Adrenal gland (tissue), 12 donors: ENCODE data around the gene CRIP3. TPM values are rescaled to one million over a fixed set of nuclear protein-coding genes. Genes with fewer than 3 reads are reported as not detected.

Experiments used
- DNase-seq, 7 donors: peaks; one replicate each; pipeline ENCODE4 v3.0.0-alpha.2; 2019 to 2020
- H3K27ac ChIP-seq, 5 donors: fragments of 200-600 bp; sonication (generic) in 4 of 5; 1 replicate in 3 of 5; 2 replicates in 2 of 5; pipeline versions ENCODE4 v1.5.1 to v1.8.0; 2016 to 2020; ENCODE audit warnings: mild to moderate bottlenecking in 1 of 5
- H3K27me3 ChIP-seq: fragments of 200-600 bp; 2 replicates; pipeline ENCODE4 v1.8.0; 2021
- H3K36me3 ChIP-seq, 2 donors: fragments of 200-600 bp; replicated peaks in 1 of 2; 1 replicate in 1 of 2; 2 replicates in 1 of 2; pipeline versions ENCODE4 v1.5.1 to v1.8.0; 2018 to 2022
- H3K4me1 ChIP-seq, 2 donors: fragments of 200-600 bp; replicated peaks in 1 of 2; 1 replicate in 1 of 2; 2 replicates in 1 of 2; pipeline versions ENCODE4 v1.5.1 to v1.8.0; 2018 to 2021
- H3K4me3 ChIP-seq, 4 donors: fragments of 200-600 bp; sonication (generic) in 3 of 4; one replicate each; pipeline ENCODE4 v1.5.1; 2016 to 2018
- H3K9me3 ChIP-seq, 3 donors: fragments of 200-600 bp; sonication (generic) in 1 of 3; replicated peaks in 1 of 3; 1 replicate in 2 of 3; 2 replicates in 1 of 3; pipeline versions ENCODE4 v1.5.1 to v1.8.0; 2016 to 2021
- CTCF ChIP-seq, 6 experiments: fragments of 450-650 bp in 4 of 6; fragments of 200-600 bp in 2 of 6; sonication (generic) in 1 of 6; IDR thresholded peaks; 1 replicate in 5 of 6; 2 replicates in 1 of 6; pipeline versions ENCODE4 v1.5.1 to v1.8.0; 2016 to 2021; ENCODE audit warnings: antibody characterized with exemption in 6 of 6, mild to moderate bottlenecking in 2 of 6, moderate library complexity in 1 of 6
- POLR2A ChIP-seq, 2 donors: fragments of 450-650 bp; IDR thresholded peaks; one replicate each; pipeline ENCODE4 v1.6.1; 2017; ENCODE audit warnings: antibody characterized with exemption in 2 of 2, mild to moderate bottlenecking in 2 of 2, moderate library complexity in 1 of 2
- WGBS, 4 donors: extraction: QIAGEN DNeasy Blood & Tissue Kit in 2 of 4; methylation state at CpG; one replicate each; pipeline versions ENCODE4 v1.1.5 to v1.1.7; 2013 to 2017; 5-methylcytosine and 5-hydroxymethylcytosine counted together
- intact Hi-C, 2 donors: fragments of 100-400 bp; cut with DNase I; formaldehyde crosslinking; loops; one replicate each; pipeline versions ENCODE4 v1.14.1 to v1.15.0; 2022 to 2023
- polyA plus RNA-seq, 3 donors: library from polyadenylated mRNA; stranded (reverse); fragments of 200-250 nt in 2 of 3; fragments of 350-450 nt in 1 of 3; fragmentation: Illumina TruSeq in 1 of 3; extraction: RNeasy Lipid Tissue Mini Kit (QIAGEN cat#74804) in 1 of 3; gene quantifications; one replicate each; pipeline ENCODE4 v1.2.3, GENCODE V29; 2013 to 2014
- total RNA-seq, 9 donors: library from RNA; depleted of rRNA in 4 of 9; stranded (reverse); fragments of >200 nt in 4 of 9; fragments of 120-200 nt in 1 of 9; fragmentation: NEBNext Ultra II Directional in 1 of 9; extraction: Animal tissue kit (Norgen Biotek cat#: 25700) in 1 of 9; gene quantifications; one replicate each; pipeline versions ENCODE4 v1.1.0 to v1.2.4, GENCODE V29; 2013 to 2023
- donor health status: healthy with polysubstance abuse.
- donor health status: Bipolar disorder and iron deficiency.
- donor health status: DM: yes; HTN: yes; CAD: no.
- donor health status: DM: no; HTN: no; CAD: no.
- donor health status: DM: no; HTN: no; CAD: no.
- donor health status: DM: yes; HTN: yes; CAD: no.

CRIP3 gene
- total and polyA plus RNA-seq, 12 donors, result 0.44 to 8.9 (median 1.5) TPM; not detected in 6

- intact Hi-C loops, result no loop called here
- WGBS, 4 donors, result 60 to 82% (median 72%) methylated on average over 3 of the region's 3 CpGs
These were observed 3.0 kb upstream of the CRIP3 start for GRCh38 chr6:43311666-43312065.

GRCh38 chr6:43310624-43311023 lies 2.0 kb upstream of the CRIP3 start:
- H3K9me3 ChIP-seq, result no peaks in the 10 kb centered on the region
- no peaks in the 10 kb centered on the region for H3K36me3 ChIP-seq
- no peak overlapping the region for H3K4me3 ChIP-seq
- intact Hi-C loops, result no loop called here
- H3K27me3 ChIP-seq, result no peaks in the 10 kb centered on the region
- H3K27ac ChIP-seq, result no peak overlapping the region
- TF ChIP-seq CTCF (IDR thresholded peaks at IDR 0.05) (no peak), POLR2A (IDR thresholded peaks at IDR 0.05) (no peak)
- no peak for DNase-seq
- peaks cover 0 to 6% of the 10 kb centered on the region in 2 donors for H3K4me1 ChIP-seq

More at GRCh38 chr6:43311666-43312065, 3.0 kb upstream of the CRIP3 start:
- DNase-seq, result no peak
- H3K9me3 ChIP-seq, result no peaks in the 10 kb centered on the region
- H3K27ac ChIP-seq, result no peak overlapping the region
- TF ChIP-seq CTCF (IDR thresholded peaks at IDR 0.05), result no peak
- no peak for TF ChIP-seq POLR2A (IDR thresholded peaks at IDR 0.05)
- H3K4me1 ChIP-seq, result peaks cover 0 to 6% of the 10 kb centered on the region in 2 donors
- no peak overlapping the region for H3K4me3 ChIP-seq
- no peaks in the 10 kb centered on the region for H3K36me3 ChIP-seq
- H3K27me3 ChIP-seq, result no peaks in the 10 kb centered on the region

- intact Hi-C loops, result no loop called here
- no peak overlapping the region for H3K27ac ChIP-seq
- peaks cover 0 to 6% of the 10 kb centered on the region in 2 donors for H3K4me1 ChIP-seq
- TF ChIP-seq CTCF (IDR thresholded peaks at IDR 0.05), result no peak
- DNase-seq, result no peak
- no peak overlapping the region for H3K4me3 ChIP-seq
- no peaks in the 10 kb centered on the region for H3K36me3 ChIP-seq
- H3K27me3 ChIP-seq, result no peaks in the 10 kb centered on the region
- no peaks in the 10 kb centered on the region for H3K9me3 ChIP-seq
- 95 to 100% (median 98%) methylated on average over 2 of the region's 2 CpGs for WGBS, 4 donors
These were observed 1.5 kb upstream of the CRIP3 start for GRCh38 chr6:43310134-43310533.

- Histone ChIP-seq H3K4me3 (peak overlapping the region in 1 of 4 donors; percentile 44), H3K9me3 (no peaks in the 10 kb centered on the region), H3K36me3 (no peaks in the 10 kb centered on the region), H3K4me1 (peaks cover 0 to 6% of the 10 kb centered on the region in 2 donors), H3K27me3 (no peaks in the 10 kb centered on the region), H3K27ac (no peak overlapping the region)
- intact Hi-C loops, result no loop called here
- 40 to 57% (median 41%) methylated on average over 6 to 9 of the region's 9 CpGs for WGBS, 4 donors
- DNase-seq, result no peak
- no peak for TF ChIP-seq CTCF (IDR thresholded peaks at IDR 0.05)
These were observed 408 bp upstream of the CRIP3 start for GRCh38 chr6:43308990-43309477.
